Measurements from ENCODE around the gene C19orf25.

C19orf25 gene

GRCh38 chr19:1460033-1460995, 18.7 kb downstream of the C19orf25 start:
- DNase-seq, result no peak

GRCh38 chr19:1459479-1459878, 19.5 kb downstream of the C19orf25 start:
- DNase-seq, result no peak

- no peak for DNase-seq
Observed at GRCh38 chr19:1457892-1458291, 21.1 kb downstream of the C19orf25 start.

GRCh38 chr19:1457031-1457739, 21.8 kb downstream of the C19orf25 start:
- DNase-seq, result no peak

GRCh38 chr19:1456121-1456900, 22.7 kb downstream of the C19orf25 start:
- no peak for DNase-seq

- DNase-seq, result no peak
Observed at GRCh38 chr19:1455336-1456120, 23.5 kb downstream of the C19orf25 start.

- DNase-seq, result no peak
Observed at GRCh38 chr19:1455002-1455335, 24.0 kb downstream of the C19orf25 start.

- peak; percentile 96 for DNase-seq
Observed at GRCh38 chr19:1453525-1454364, 25.3 kb downstream of the C19orf25 start.

GRCh38 chr19:1452802-1453524, 26.1 kb downstream of the C19orf25 start:
- DNase-seq, result no peak

GRCh38 chr19:1451916-1452801, 26.9 kb downstream of the C19orf25 start:
- peak; percentile 89 for DNase-seq

GRCh38 chr19:1450735-1451731, 28.0 kb downstream of the C19orf25 start:
- peak; percentile 51 for DNase-seq

GRCh38 chr19:1449467-1450442, 29.3 kb downstream of the C19orf25 start, which contains the start of gene APC2:
APC2 (plus strand) TSS chr19:1450121; CDS start chr19:1453002, 2,881 bp downstream.
- DNase-seq, result peak; percentile 89

GRCh38 chr19:1447944-1448343, 31.1 kb downstream of the C19orf25 start:
- DNase-seq, result no peak

GRCh38 chr19:1447504-1447903, 31.5 kb downstream of the C19orf25 start:
- no peak for DNase-seq

GRCh38 chr19:1446713-1447481, 32.1 kb downstream of the C19orf25 start:
- peak; percentile 12 for DNase-seq
